Epithelial cell of esophagus (primary cell): ENCODE data around the gene ESYT2.
A peak's percentile ranks its signal among the peaks of the same experiment; 100 is the strongest.

Experiments
- DNase-seq: peaks from one replicate; pipeline ENCODE4 v3.0.0; 2010; ENCODE audit warnings: low read depth
- H3K4me3 ChIP-seq: 2 replicates; pipeline ENCODE4 v1.5.1; 2011; ENCODE audit warnings: mild to moderate bottlenecking, low read length, control low read depth
- TF ChIP-seq, protein P1 (sequence below): IDR thresholded peaks from 2 replicates; pipeline ENCODE4 v1.5.1; 2011; ENCODE audit warnings: low read depth, mild to moderate bottlenecking, low read length, control low read depth, inconsistent platforms; ENCODE audit not compliant: insufficient read depth; ENCODE audit errors: missing control alignments

ESYT2 gene

DNA sequence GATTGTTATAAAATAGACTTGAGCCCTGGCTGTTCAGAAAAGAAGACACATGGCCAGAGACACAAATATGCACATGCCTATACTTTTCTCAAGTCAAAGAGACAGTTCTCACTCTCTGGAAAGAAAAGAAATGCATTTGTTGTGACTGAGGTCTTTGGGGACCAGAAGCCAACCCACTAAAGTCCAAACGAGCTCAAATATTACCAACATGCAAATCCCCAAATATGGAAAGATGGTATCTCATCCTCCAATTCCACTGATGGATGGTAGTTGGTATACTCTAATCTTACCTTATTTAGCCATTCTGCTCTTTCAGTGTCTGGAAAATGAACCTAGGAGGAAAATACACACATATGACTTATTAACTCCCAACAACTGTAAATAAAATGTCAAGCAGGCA, 30.6 kb downstream of the ESYT2 start:
- no peak for DNase-seq
- no peak overlapping the region for H3K4me3 ChIP-seq
- TF ChIP-seq, protein P1, sequence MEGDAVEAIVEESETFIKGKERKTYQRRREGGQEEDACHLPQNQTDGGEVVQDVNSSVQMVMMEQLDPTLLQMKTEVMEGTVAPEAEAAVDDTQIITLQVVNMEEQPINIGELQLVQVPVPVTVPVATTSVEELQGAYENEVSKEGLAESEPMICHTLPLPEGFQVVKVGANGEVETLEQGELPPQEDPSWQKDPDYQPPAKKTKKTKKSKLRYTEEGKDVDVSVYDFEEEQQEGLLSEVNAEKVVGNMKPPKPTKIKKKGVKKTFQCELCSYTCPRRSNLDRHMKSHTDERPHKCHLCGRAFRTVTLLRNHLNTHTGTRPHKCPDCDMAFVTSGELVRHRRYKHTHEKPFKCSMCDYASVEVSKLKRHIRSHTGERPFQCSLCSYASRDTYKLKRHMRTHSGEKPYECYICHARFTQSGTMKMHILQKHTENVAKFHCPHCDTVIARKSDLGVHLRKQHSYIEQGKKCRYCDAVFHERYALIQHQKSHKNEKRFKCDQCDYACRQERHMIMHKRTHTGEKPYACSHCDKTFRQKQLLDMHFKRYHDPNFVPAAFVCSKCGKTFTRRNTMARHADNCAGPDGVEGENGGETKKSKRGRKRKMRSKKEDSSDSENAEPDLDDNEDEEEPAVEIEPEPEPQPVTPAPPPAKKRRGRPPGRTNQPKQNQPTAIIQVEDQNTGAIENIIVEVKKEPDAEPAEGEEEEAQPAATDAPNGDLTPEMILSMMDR, result no peak

DNA sequence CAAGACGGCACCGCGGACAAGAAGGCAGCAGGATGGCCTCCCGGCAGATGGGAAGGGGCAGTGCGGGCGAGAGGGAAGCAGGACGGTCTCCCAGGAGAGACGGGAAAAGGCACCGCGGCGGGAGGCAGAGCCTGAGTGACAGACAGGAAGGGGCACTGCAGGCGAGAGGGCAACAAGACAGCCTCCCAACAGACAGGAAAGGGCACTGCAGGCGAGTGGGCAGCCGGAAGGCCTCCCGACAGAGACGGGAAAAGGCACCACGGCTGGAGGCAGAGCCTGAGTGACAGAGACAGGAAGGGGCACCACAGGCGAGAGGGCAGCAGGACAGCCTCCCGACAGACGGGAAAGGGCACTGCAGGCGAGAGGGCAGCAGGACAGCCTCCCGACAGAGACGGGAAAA, 32.6 kb downstream of the ESYT2 start:
- TF ChIP-seq, protein P1, result no peak
- H3K4me3 ChIP-seq, result no peak overlapping the region
- DNase-seq, result no peak

DNA sequence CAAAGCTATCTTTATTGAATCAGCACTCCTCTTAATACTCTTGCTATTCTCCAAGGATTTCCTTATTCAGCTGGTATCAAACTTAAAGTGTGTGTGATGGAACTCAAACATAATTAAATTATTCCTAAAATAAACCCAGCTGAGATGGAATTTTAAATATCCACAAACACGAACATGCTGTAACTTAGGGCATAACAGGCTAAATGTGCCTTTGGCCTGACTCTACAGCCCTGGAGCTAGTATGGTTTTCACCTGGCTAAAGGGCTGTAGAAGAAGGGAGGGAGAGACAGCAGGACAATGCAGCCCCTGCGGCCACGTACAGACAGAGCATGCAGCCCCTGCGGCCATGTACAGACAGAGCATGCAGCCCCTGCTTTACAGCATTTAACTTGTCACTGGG, 34.0 kb downstream of the ESYT2 start:
- DNase-seq, result no peak
- TF ChIP-seq, protein P1, result no peak

GRCh38 chr7:158791107-158791506, 38.2 kb downstream of the ESYT2 start:
- TF ChIP-seq, protein P1, result no peak
- DNase-seq, result peak; percentile 32
- H3K4me3 ChIP-seq, result no peak overlapping the region

More for the DNA sequence above, 34.0 kb downstream of the ESYT2 start:
- H3K4me3 ChIP-seq, result no peak overlapping the region

GRCh38 chr7:158789842-158790241, 39.5 kb downstream of the ESYT2 start:
- TF ChIP-seq, protein P1, result no peak

DNA sequence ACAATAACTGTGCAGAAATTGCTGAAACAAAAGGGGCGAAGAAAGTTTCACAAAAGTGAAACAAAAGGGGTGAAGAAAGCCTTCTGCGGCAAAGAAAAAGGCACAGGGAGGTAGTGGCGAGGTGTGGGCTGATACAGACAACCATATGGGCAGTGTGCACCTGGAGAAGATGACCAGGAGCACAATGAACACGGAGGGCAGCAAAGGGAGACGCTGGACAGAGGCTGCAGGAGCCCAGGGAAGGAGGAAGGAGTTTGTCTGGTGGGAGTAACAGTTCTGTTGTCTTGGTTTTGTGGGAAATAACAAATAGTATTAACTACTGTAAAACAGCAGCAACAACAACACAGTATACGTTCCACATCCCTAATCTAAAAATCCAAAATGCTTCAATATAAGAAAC, 42.4 kb downstream of the ESYT2 start:
- H3K4me3 ChIP-seq, result no peak overlapping the region
- no peak for DNase-seq
- TF ChIP-seq, protein P1, result no peak

More at GRCh38 chr7:158789842-158790241, 39.5 kb downstream of the ESYT2 start:
- DNase-seq, result no peak
- no peak overlapping the region for H3K4me3 ChIP-seq

DNA sequence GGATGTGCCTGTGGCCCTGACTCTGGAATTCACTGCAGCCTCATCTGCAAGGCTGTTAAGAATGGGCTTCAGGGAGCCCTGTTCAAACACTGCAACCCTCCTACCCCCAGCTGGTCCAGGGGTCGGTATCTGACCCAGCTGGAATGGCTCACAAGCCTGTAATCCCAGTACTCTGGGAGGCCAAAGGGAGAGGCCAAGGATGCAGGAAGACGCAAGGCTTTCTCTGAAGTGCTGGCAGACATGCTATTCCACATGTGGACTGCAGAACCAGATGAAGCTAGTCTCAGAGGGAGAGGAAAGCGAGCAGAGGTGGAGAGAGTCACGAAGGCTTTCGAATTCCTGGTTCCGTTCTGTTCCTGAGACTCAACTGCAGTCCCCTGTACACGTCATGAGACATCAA, 45.0 kb downstream of the ESYT2 start:
- TF ChIP-seq, protein P1, result no peak
- no peak for DNase-seq
- no peak overlapping the region for H3K4me3 ChIP-seq
